ENCODE results near the gene TRAPPC3L. TPM values are rescaled to one million over a fixed set of nuclear protein-coding genes. Genes with fewer than 3 reads are reported as not detected.

The TRAPPC3L gene
- total RNA-seq, 1 donor from 2014 or later = not detected

- intact Hi-C loops (cut with micrococcal nuclease) = no loop called here
Measured at GRCh38 chr6:116445102-116445501, 100.4 kb downstream of the TRAPPC3L start.

Other genes with a start within 250 kb of the TRAPPC3L start
- gene DSE, start 174.7 kb downstream of the TRAPPC3L start, total RNA-seq = 2.9 and 3.0 TPM in 2 replicates
- 17.1 and 20.7 TPM in 2 replicates for gene CALHM6, start 84.3 kb downstream of the TRAPPC3L start, total RNA-seq
- gene CALHM5, start 34.0 kb downstream of the TRAPPC3L start, total RNA-seq = not detected in 2 replicates
- not detected in 2 replicates for gene CALHM4, start 8.1 kb upstream of the TRAPPC3L start, total RNA-seq
- gene RWDD1, start 25.8 kb upstream of the TRAPPC3L start, total RNA-seq = 38.4 and 40.5 TPM in 2 replicates
- 0.27 and 0.32 TPM in 2 replicates for gene RSPH4A, start 70.8 kb upstream of the TRAPPC3L start, total RNA-seq
- 16.5 and 16.7 TPM in 2 replicates for gene ZUP1, start 123.1 kb upstream of the TRAPPC3L start, total RNA-seq
- gene KPNA5, start 135.5 kb upstream of the TRAPPC3L start, total RNA-seq = 8.4 and 10.0 TPM in 2 replicates
- not detected in 2 replicates for gene FAM162B, start 220.0 kb upstream of the TRAPPC3L start, total RNA-seq